HCT116 (cell line): ENCODE results near the gene MED1. TPM values are rescaled to one million over a fixed set of nuclear protein-coding genes. Genes with fewer than 3 reads are reported as not detected.

Experiments used
- ATAC-seq: fragments of 200-7000 bp; cut with Tn5 transposase; 2 replicates; pipeline ENCODE4 v1.9.1; 2020; ENCODE audit warnings: mild to moderate bottlenecking, moderate library complexity
- BruUV-seq: library from RNA; stranded (reverse); fragments of 400-500 nt; replicated peaks from 2 replicates; lab custom pipeline; 2021; lab: Mats Ljungman, UMichigan
- CTCF ChIA-PET: fragments of 300-600 bp; sonication (Branson Sonifier 250); formaldehyde crosslinking; loops from one replicate; lab custom pipeline; 2021; ENCODE audit warnings: antibody characterized with exemption; lab: Charles Lee
- POLR2A ChIA-PET: fragments of 300-600, 350-600 bp; sonication (Branson Sonifier 250); formaldehyde crosslinking; loops from one replicate; lab custom pipeline; 2021; ENCODE audit warnings: antibody characterized with exemption; lab: Charles Lee
- RAD21 ChIA-PET, 2 experiments: fragments of 300-600 bp; sonication (Branson Sonifier 250); formaldehyde crosslinking; loops; one replicate each; lab custom pipeline; 2023; ENCODE audit warnings: low total read pairs in 2 of 2; ENCODE audit not compliant: uncharacterized antibody in 2 of 2, unreplicated experiment in 2 of 2, low non-redundant PET in 1 of 2; lab: Charles Lee
- DNase-seq: peaks from one replicate; pipeline ENCODE4 v3.0.0-alpha.2; 2010; ENCODE audit warnings: low read depth, low spot score
- H2AFZ ChIP-seq: fragments of 200-600 bp; shearing (Covaris generic), sonication (generic); 2 replicates; pipeline ENCODE4 v1.6.1; 2017; ENCODE audit warnings: low read depth, mixed run types, mixed read lengths, antibody characterized with exemption, low read length; ENCODE audit not compliant: poor library complexity, severe bottlenecking
- H3K27ac ChIP-seq: 2 replicates; pipeline ENCODE4 v1.5.1; 2012; ENCODE audit warnings: low read depth, low read length
- H3K27me3 ChIP-seq: fragments of 200-600 bp; sonication (generic); 2 replicates; pipeline ENCODE4 v1.6.1; 2016; ENCODE audit warnings: mixed run types, low read length, mixed read lengths; ENCODE audit not compliant: insufficient read depth
- H3K36me3 ChIP-seq, 2 experiments: fragments of 200-500 bp in 1 of 2; fragments of 200-600 bp in 1 of 2; sonication (Bioruptor generic) in 1 of 2; sonication (generic) in 1 of 2; 2 replicates each; pipeline versions ENCODE4 v1.5.1 to v1.6.1; 2014 to 2016; ENCODE audit warnings: low read length in 2 of 2, inconsistent platforms in 1 of 2, mixed read lengths in 1 of 2, mixed run types in 1 of 2; ENCODE audit not compliant: insufficient read depth in 2 of 2, control insufficient read depth in 1 of 2
- H3K4me1 ChIP-seq, 2 experiments: fragments of 200-600 bp in 1 of 2; sonication (generic) in 1 of 2; 2 replicates each; pipeline versions ENCODE4 v1.5.1 to v1.6.1; 2012 to 2017; ENCODE audit warnings: low read length in 2 of 2, inconsistent platforms in 1 of 2, mild to moderate bottlenecking in 1 of 2, mixed read lengths in 1 of 2, mixed run types in 1 of 2, moderate library complexity in 1 of 2; ENCODE audit not compliant: insufficient read depth in 2 of 2, control insufficient read depth in 1 of 2
- H3K4me2 ChIP-seq: fragments of 200-600 bp; sonication (generic); 2 replicates; pipeline ENCODE4 v1.6.1; 2017; ENCODE audit warnings: mixed run types, low read length, mixed read lengths
- H3K4me3 ChIP-seq, 2 experiments: fragments of 200-600 bp in 1 of 2; sonication (generic) in 1 of 2; replicated peaks in 1 of 2; 2 replicates each; pipeline ENCODE4 v1.5.1; 2011 to 2016; ENCODE audit warnings: low read length in 2 of 2, control low read depth in 1 of 2, low read depth in 1 of 2, mild to moderate bottlenecking in 1 of 2, mixed read lengths in 1 of 2, mixed run types in 1 of 2
- H3K79me2 ChIP-seq: fragments of 200-600 bp; sonication (generic); 2 replicates; pipeline ENCODE4 v1.6.1; 2017; ENCODE audit warnings: mild to moderate bottlenecking, mixed run types, low read length, moderate library complexity, mixed read lengths; ENCODE audit not compliant: insufficient read depth
- H3K9ac ChIP-seq: fragments of 200-600 bp; sonication (generic); 2 replicates; pipeline ENCODE4 v1.6.1; 2016; ENCODE audit warnings: low read length, mixed read lengths
- H3K9me2 ChIP-seq: fragments of 200-600 bp; sonication (generic), shearing (Covaris generic); 2 replicates; pipeline ENCODE4 v1.6.1; 2017; ENCODE audit warnings: mixed run types, mild to moderate bottlenecking, moderate library complexity; ENCODE audit not compliant: insufficient read depth
- H3K9me3 ChIP-seq, 2 experiments: fragments of 200-500 bp in 1 of 2; fragments of 200-600 bp in 1 of 2; sonication (Bioruptor generic) in 1 of 2; sonication (generic) in 1 of 2; 2 replicates each; pipeline ENCODE4 v1.6.1; 2014 to 2017; ENCODE audit warnings: low read length in 2 of 2, mixed read lengths in 2 of 2, inconsistent platforms in 1 of 2, low read depth in 1 of 2, mild to moderate bottlenecking in 1 of 2, mixed run types in 1 of 2, moderate library complexity in 1 of 2; ENCODE audit not compliant: control insufficient read depth in 1 of 2, insufficient read depth in 1 of 2
- H4K20me1 ChIP-seq: fragments of 200-600 bp; sonication (generic), shearing (Covaris generic); 2 replicates; pipeline ENCODE4 v1.6.1; 2017; ENCODE audit warnings: mixed run types, mild to moderate bottlenecking, moderate library complexity; ENCODE audit not compliant: insufficient read depth
- CBX3 ChIP-seq: IDR thresholded peaks from 2 replicates; pipeline ENCODE4 v1.6.1; 2012; ENCODE audit warnings: low read depth
- CEBPB ChIP-seq: IDR thresholded peaks from 2 replicates; pipeline ENCODE4 v1.6.1; 2012; ENCODE audit warnings: low read depth
- ELF1 ChIP-seq: IDR thresholded peaks from 2 replicates; pipeline ENCODE4 v1.6.1; 2012; ENCODE audit warnings: low read depth, borderline replicate concordance
- EZH2 ChIP-seq: fragments of 200-600 bp; sonication (generic); IDR thresholded peaks from 2 replicates; pipeline ENCODE4 v1.6.1; 2017; ENCODE audit warnings: antibody characterized with exemption, mixed run types
- EZH2phosphoT487 ChIP-seq: fragments of 200-600 bp; IDR thresholded peaks from 2 replicates; pipeline ENCODE4 v1.6.1; 2018; ENCODE audit warnings: antibody characterized with exemption, borderline replicate concordance
- FOSL1 ChIP-seq: IDR thresholded peaks from 2 replicates; pipeline ENCODE4 v1.6.1; 2012; ENCODE audit warnings: low read depth
- JUND ChIP-seq: IDR thresholded peaks from 2 replicates; pipeline ENCODE4 v1.6.1; 2012
- POLR2A ChIP-seq: IDR thresholded peaks from 2 replicates; pipeline ENCODE4 v1.7.0; 2011; ENCODE audit warnings: borderline replicate concordance; ENCODE audit not compliant: insufficient read depth, insufficient read length; ENCODE audit errors: extremely low read depth
- POLR2AphosphoS5 ChIP-seq: IDR thresholded peaks from 2 replicates; pipeline ENCODE4 v1.6.1; 2011; ENCODE audit warnings: mild to moderate bottlenecking, low read depth, low read length, moderate library complexity
- RAD21 ChIP-seq: IDR thresholded peaks from 2 replicates; pipeline ENCODE4 v1.6.1; 2012; ENCODE audit warnings: low read depth, mild to moderate bottlenecking
- SP1 ChIP-seq: IDR thresholded peaks from 2 replicates; pipeline ENCODE4 v1.6.1; 2012; ENCODE audit warnings: low read depth
- SRF ChIP-seq: IDR thresholded peaks from 2 replicates; pipeline ENCODE4 v1.6.1; 2012; ENCODE audit warnings: low read depth
- TCF7L2 ChIP-seq: IDR thresholded peaks from 2 replicates; pipeline ENCODE4 v1.7.0; 2011; ENCODE audit warnings: borderline replicate concordance, inconsistent platforms; ENCODE audit not compliant: insufficient read depth, insufficient read length; ENCODE audit errors: extremely low read depth
- YY1 ChIP-seq: IDR thresholded peaks from 2 replicates; pipeline ENCODE4 v1.6.1; 2011; ENCODE audit warnings: low read length, low read depth, moderate library complexity, mild to moderate bottlenecking; ENCODE audit not compliant: insufficient replicate concordance; ENCODE audit errors: extremely low read depth
- ZFX ChIP-seq: fragments of 450-650 bp; IDR thresholded peaks from 2 replicates; pipeline ENCODE4 v1.6.1; 2017
- ZNF274 ChIP-seq: fragments of 200-500 bp; sonication (Bioruptor generic); IDR thresholded peaks from 2 replicates; pipeline ENCODE4 v1.6.1; 2014; ENCODE audit warnings: mild to moderate bottlenecking, low read depth, low read length, inconsistent platforms
- intact Hi-C: fragments of 100-400 bp; cut with micrococcal nuclease; formaldehyde crosslinking; loops from 2 replicates; pipeline ENCODE4 v1.10.0; 2022
- total RNA-seq: library from RNA; stranded (reverse); gene quantifications from one replicate; pipeline ENCODE4 v1.2.1, GENCODE V29; 2021; ENCODE audit not compliant: unreplicated experiment
- TF ChIP-seq, protein P1 (sequence below), 3 experiments: fragments of 200-600 bp in 1 of 3; sonication (generic) in 1 of 3; IDR thresholded peaks in 2 of 3; conservative IDR thresholded peaks in 1 of 3; 2 replicates each; pipeline ENCODE4 v1.5.1; 2012 to 2017; ENCODE audit warnings: low read depth in 2 of 3, low read length in 2 of 3, antibody characterized with exemption in 1 of 3, borderline replicate concordance in 1 of 3, control low read depth in 1 of 3, mild to moderate bottlenecking in 1 of 3, mixed read lengths in 1 of 3, mixed run types in 1 of 3, moderate library complexity in 1 of 3; ENCODE audit not compliant: insufficient read depth in 1 of 3
- TF ChIP-seq, protein P2 (sequence below): IDR thresholded peaks from 2 replicates; pipeline ENCODE4 v1.6.1; 2012
- TF ChIP-seq, protein P3 (sequence below): IDR thresholded peaks from 2 replicates; pipeline ENCODE4 v1.6.1; 2012
- TF ChIP-seq, protein P4 (sequence below): IDR thresholded peaks from 2 replicates; pipeline ENCODE4 v1.6.1; 2012; ENCODE audit warnings: low read depth

Gene MED1
- total RNA-seq, 1 experiment from 2014 or later, result 55.7 TPM

DNA sequence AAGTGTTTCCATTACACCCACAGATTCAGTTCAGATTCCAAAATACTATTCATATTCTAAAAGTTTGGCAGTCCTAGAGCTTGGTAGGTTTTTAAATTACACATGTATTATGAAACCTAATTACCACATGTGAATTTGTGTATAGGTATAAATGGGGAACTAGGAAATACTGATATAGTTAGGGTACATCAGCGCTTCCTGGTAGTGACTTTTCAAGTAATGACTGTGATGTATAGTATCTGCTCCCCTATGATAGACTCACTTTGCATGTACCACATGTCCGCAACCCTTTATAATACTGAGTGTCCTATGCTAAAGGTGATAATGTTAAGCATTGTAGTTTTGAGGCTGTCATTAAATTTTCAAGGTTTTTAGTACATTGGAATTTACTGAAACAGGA lies 33.1 kb upstream of the MED1 start:
- no peak for DNase-seq
- ChIA-PET POLR2A (no interaction called here), CTCF (no interaction called here)
- no peak overlapping the region for H3K4me2 ChIP-seq
- no peak overlapping the region for H3K9ac ChIP-seq
- TF ChIP-seq EZH2phosphoT487, result no peak
- no peak for TF ChIP-seq SP1
- no peak for TF ChIP-seq YY1
- TF ChIP-seq, protein P1, sequence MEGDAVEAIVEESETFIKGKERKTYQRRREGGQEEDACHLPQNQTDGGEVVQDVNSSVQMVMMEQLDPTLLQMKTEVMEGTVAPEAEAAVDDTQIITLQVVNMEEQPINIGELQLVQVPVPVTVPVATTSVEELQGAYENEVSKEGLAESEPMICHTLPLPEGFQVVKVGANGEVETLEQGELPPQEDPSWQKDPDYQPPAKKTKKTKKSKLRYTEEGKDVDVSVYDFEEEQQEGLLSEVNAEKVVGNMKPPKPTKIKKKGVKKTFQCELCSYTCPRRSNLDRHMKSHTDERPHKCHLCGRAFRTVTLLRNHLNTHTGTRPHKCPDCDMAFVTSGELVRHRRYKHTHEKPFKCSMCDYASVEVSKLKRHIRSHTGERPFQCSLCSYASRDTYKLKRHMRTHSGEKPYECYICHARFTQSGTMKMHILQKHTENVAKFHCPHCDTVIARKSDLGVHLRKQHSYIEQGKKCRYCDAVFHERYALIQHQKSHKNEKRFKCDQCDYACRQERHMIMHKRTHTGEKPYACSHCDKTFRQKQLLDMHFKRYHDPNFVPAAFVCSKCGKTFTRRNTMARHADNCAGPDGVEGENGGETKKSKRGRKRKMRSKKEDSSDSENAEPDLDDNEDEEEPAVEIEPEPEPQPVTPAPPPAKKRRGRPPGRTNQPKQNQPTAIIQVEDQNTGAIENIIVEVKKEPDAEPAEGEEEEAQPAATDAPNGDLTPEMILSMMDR (IDR thresholded peaks at IDR 0.05 in 2 of 3, conservative IDR thresholded peaks at IDR 0.05 in 1 of 3; ENCODE audit: borderline replicate concordance in 1 of 3, insufficient read depth in 1 of 3, low read depth in 2 of 3, low read length in 2 of 3), result no peak
- TF ChIP-seq TCF7L2, result no peak
- TF ChIP-seq FOSL1, result no peak
- TF ChIP-seq, protein P2, sequence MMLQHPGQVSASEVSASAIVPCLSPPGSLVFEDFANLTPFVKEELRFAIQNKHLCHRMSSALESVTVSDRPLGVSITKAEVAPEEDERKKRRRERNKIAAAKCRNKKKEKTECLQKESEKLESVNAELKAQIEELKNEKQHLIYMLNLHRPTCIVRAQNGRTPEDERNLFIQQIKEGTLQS, result no peak
- no peak for TF ChIP-seq POLR2A
- TF ChIP-seq ELF1, result no peak
- no peak for TF ChIP-seq POLR2AphosphoS5
- no peak for TF ChIP-seq RAD21
- no peak for TF ChIP-seq EZH2
- TF ChIP-seq CEBPB, result no peak
- TF ChIP-seq ZFX, result no peak
- TF ChIP-seq, protein P3, sequence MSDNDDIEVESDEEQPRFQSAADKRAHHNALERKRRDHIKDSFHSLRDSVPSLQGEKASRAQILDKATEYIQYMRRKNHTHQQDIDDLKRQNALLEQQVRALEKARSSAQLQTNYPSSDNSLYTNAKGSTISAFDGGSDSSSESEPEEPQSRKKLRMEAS, result no peak
- no peak for TF ChIP-seq CBX3
- TF ChIP-seq SRF, result no peak
- TF ChIP-seq, protein P4, sequence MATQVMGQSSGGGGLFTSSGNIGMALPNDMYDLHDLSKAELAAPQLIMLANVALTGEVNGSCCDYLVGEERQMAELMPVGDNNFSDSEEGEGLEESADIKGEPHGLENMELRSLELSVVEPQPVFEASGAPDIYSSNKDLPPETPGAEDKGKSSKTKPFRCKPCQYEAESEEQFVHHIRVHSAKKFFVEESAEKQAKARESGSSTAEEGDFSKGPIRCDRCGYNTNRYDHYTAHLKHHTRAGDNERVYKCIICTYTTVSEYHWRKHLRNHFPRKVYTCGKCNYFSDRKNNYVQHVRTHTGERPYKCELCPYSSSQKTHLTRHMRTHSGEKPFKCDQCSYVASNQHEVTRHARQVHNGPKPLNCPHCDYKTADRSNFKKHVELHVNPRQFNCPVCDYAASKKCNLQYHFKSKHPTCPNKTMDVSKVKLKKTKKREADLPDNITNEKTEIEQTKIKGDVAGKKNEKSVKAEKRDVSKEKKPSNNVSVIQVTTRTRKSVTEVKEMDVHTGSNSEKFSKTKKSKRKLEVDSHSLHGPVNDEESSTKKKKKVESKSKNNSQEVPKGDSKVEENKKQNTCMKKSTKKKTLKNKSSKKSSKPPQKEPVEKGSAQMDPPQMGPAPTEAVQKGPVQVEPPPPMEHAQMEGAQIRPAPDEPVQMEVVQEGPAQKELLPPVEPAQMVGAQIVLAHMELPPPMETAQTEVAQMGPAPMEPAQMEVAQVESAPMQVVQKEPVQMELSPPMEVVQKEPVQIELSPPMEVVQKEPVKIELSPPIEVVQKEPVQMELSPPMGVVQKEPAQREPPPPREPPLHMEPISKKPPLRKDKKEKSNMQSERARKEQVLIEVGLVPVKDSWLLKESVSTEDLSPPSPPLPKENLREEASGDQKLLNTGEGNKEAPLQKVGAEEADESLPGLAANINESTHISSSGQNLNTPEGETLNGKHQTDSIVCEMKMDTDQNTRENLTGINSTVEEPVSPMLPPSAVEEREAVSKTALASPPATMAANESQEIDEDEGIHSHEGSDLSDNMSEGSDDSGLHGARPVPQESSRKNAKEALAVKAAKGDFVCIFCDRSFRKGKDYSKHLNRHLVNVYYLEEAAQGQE, result no peak
- no peak for TF ChIP-seq JUND
- no peak for TF ChIP-seq ZNF274
- TF ChIP-seq, all 23 proteins: peak for 0
- no peak overlapping the region for H3K4me3 ChIP-seq
- RAD21 ChIA-PET, result no interaction called here
- H3K27me3 ChIP-seq, result no peaks in the 10 kb centered on the region
- H3K27ac ChIP-seq, result no peak overlapping the region
- peaks cover 16 to 19% of the 10 kb centered on the region in 2 experiments for H3K4me1 ChIP-seq
- H3K79me2 ChIP-seq, result peaks cover 81% of the 10 kb centered on the region
- H3K9me2 ChIP-seq, result no peaks in the 10 kb centered on the region
- H3K36me3 ChIP-seq, result peaks cover 0 to 7% of the 10 kb centered on the region in 2 experiments; a peak in 2 of 4 replicates
- intact Hi-C loops, result no loop called here
- no peak overlapping the region for H2AFZ ChIP-seq
- H3K9me3 ChIP-seq, result no peaks in the 10 kb centered on the region
- ATAC-seq, result no peak
- H4K20me1 ChIP-seq, result no peaks in the 10 kb centered on the region; the same call in 1 of the 2 replicates
- no TSS peak for BruUV-seq
